IMR-90 (cell line): ENCODE results near the gene PTBP2. TPM values are rescaled to one million over a fixed set of nuclear protein-coding genes. Genes with fewer than 3 reads are reported as not detected.

Source experiments
- ATAC-seq: fragments of 200-7000 bp; cut with Tn5 transposase; 2 replicates; pipeline ENCODE4 v1.9.1; 2020; ENCODE audit warnings: low read depth, mild to moderate bottlenecking, moderate library complexity
- BruUV-seq: library from RNA; stranded (reverse); fragments of 400-500 nt; replicated peaks from 2 replicates; lab custom pipeline; 2021; lab: Mats Ljungman, UMichigan
- CTCF ChIA-PET: fragments of 300-600 bp; formaldehyde crosslinking; extraction: SDS; loops from one replicate; lab custom pipeline; 2021; ENCODE audit warnings: antibody characterized with exemption; lab: Yijun Ruan, JAX
- POLR2A ChIA-PET: fragments of 300-600 bp; sonication (Branson Sonifier 250); formaldehyde crosslinking; loops from one replicate; lab custom pipeline; 2022; ENCODE audit warnings: antibody characterized with exemption; ENCODE audit not compliant: unreplicated experiment; lab: Charles Lee
- DNase-seq: peaks from one replicate; pipeline ENCODE4 v3.0.0; 2013
- H2AFZ ChIP-seq: replicated peaks from 2 replicates; pipeline ENCODE3; 2013; ENCODE audit warnings: low read length, mild to moderate bottlenecking; ENCODE audit not compliant: poor library complexity
- H2AK5ac ChIP-seq: 2 replicates; pipeline ENCODE4 v1.6.1; 2013; ENCODE audit warnings: low read depth, low read length, inconsistent platforms
- H2AK9ac ChIP-seq: replicated peaks from 2 replicates; pipeline ENCODE3; 2013; ENCODE audit warnings: mild to moderate bottlenecking, low read depth, low read length, moderate library complexity; ENCODE audit not compliant: poor library complexity
- H2BK120ac ChIP-seq: 2 replicates; pipeline ENCODE4 v1.6.1; 2013; ENCODE audit warnings: low read depth, low read length, inconsistent platforms
- H2BK15ac ChIP-seq: 3 replicates; pipeline ENCODE4 v1.6.1; 2013; ENCODE audit warnings: low read depth, low read length, inconsistent platforms
- H2BK20ac ChIP-seq: 2 replicates; pipeline ENCODE4 v1.6.1; 2013; ENCODE audit warnings: low read depth, mild to moderate bottlenecking, inconsistent platforms, low read length, moderate library complexity
- H2BK5ac ChIP-seq: 2 replicates; pipeline ENCODE4 v1.6.1; 2013; ENCODE audit warnings: mild to moderate bottlenecking, low read depth, low read length, inconsistent platforms; ENCODE audit not compliant: poor library complexity, severe bottlenecking
- H3K14ac ChIP-seq: replicated peaks from 2 replicates; pipeline ENCODE4 v1.6.1; 2013; ENCODE audit warnings: low read depth, low read length, inconsistent platforms
- H3K18ac ChIP-seq: 2 replicates; pipeline ENCODE4 v1.6.1; 2013; ENCODE audit warnings: low read depth, low read length, control low read depth
- H3K23ac ChIP-seq: 2 replicates; pipeline ENCODE4 v1.6.1; 2013; ENCODE audit warnings: low read depth, low read length, inconsistent platforms
- H3K27ac ChIP-seq: 2 replicates; pipeline ENCODE4 v1.5.1; 2013; ENCODE audit warnings: mild to moderate bottlenecking, control low read depth, low read length; ENCODE audit not compliant: insufficient read depth
- H3K27me3 ChIP-seq: 2 replicates; pipeline ENCODE4 v1.6.1; 2013; ENCODE audit warnings: low read length; ENCODE audit not compliant: control insufficient read depth, insufficient read depth
- H3K36me3 ChIP-seq: 2 replicates; pipeline ENCODE4 v1.6.1; 2013; ENCODE audit warnings: low read length, mixed read lengths; ENCODE audit not compliant: control insufficient read depth, insufficient read depth
- H3K4ac ChIP-seq: 2 replicates; pipeline ENCODE4 v1.6.1; 2013; ENCODE audit warnings: low read depth, low read length, inconsistent platforms
- H3K4me1 ChIP-seq: 2 replicates; pipeline ENCODE4 v1.6.1; 2013; ENCODE audit warnings: low read length, mixed read lengths; ENCODE audit not compliant: control insufficient read depth, insufficient read depth
- H3K4me2 ChIP-seq: 2 replicates; pipeline ENCODE4 v1.6.1; 2013; ENCODE audit warnings: low read depth, mild to moderate bottlenecking, control low read depth, low read length, moderate library complexity
- H3K4me3 ChIP-seq: 2 replicates; pipeline ENCODE4 v1.5.1; 2013; ENCODE audit warnings: low read depth, mild to moderate bottlenecking, control low read depth, low read length, moderate library complexity; ENCODE audit not compliant: insufficient read depth
- H3K56ac ChIP-seq: 2 replicates; pipeline ENCODE4 v1.6.1; 2013; ENCODE audit warnings: low read length, inconsistent platforms; ENCODE audit not compliant: insufficient read depth; ENCODE audit errors: extremely low read depth
- H3K79me1 ChIP-seq, 2 experiments: 2 replicates each; pipeline ENCODE4 v1.6.1; 2013; ENCODE audit warnings: low read length in 2 of 2, inconsistent platforms in 1 of 2, low read depth in 1 of 2
- H3K9ac ChIP-seq: 2 replicates; pipeline ENCODE4 v1.6.1; 2013; ENCODE audit warnings: low read depth, low read length, control low read depth
- H3K9me1 ChIP-seq: 2 replicates; pipeline ENCODE4 v1.6.1; 2013; ENCODE audit warnings: low read length, inconsistent platforms; ENCODE audit not compliant: insufficient read depth
- H3K9me3 ChIP-seq: 2 replicates; pipeline ENCODE4 v1.6.1; 2013; ENCODE audit warnings: low read length; ENCODE audit not compliant: control insufficient read depth, insufficient read depth
- H4K20me1 ChIP-seq: 2 replicates; pipeline ENCODE4 v1.6.1; 2013; ENCODE audit warnings: low read length, inconsistent platforms; ENCODE audit not compliant: insufficient read depth
- H4K5ac ChIP-seq: 2 replicates; pipeline ENCODE4 v1.6.1; 2013; ENCODE audit warnings: mild to moderate bottlenecking, low read depth, low read length, control low read depth
- H4K8ac ChIP-seq, 2 experiments: 2 replicates each; pipeline ENCODE4 v1.6.1; 2013; ENCODE audit warnings: low read depth in 2 of 2, low read length in 2 of 2, control low read depth in 1 of 2, inconsistent platforms in 1 of 2
- H4K91ac ChIP-seq: 2 replicates; pipeline ENCODE4 v1.6.1; 2013; ENCODE audit warnings: low read depth, low read length, inconsistent platforms; ENCODE audit not compliant: insufficient read depth
- ELK1 ChIP-seq: fragments of 150-350 bp; IDR thresholded peaks from 2 replicates; pipeline ENCODE4 v1.6.1; 2016; ENCODE audit warnings: low read depth, mild to moderate bottlenecking, low read length, moderate library complexity, borderline replicate concordance
- POLR2A ChIP-seq: IDR thresholded peaks from 2 replicates; pipeline ENCODE4 v1.6.1; 2012; ENCODE audit warnings: mild to moderate bottlenecking, low read depth, low read length
- RFX5 ChIP-seq: IDR thresholded peaks from 2 replicates; pipeline ENCODE4 v1.8.0; 2012; ENCODE audit warnings: low read depth, mild to moderate bottlenecking, low read length, moderate library complexity
- dilution Hi-C: fragments of 300-500 bp; cut with HindIII; formaldehyde crosslinking; loops from one replicate; pipeline ENCODE4 v1.14.3; 2018; ENCODE audit warnings: low sequenced_read_pairs; ENCODE audit not compliant: unreplicated experiment
- in situ Hi-C: fragments of 300-500 bp; cut with MboI; formaldehyde crosslinking; loops from 3 replicates; pipeline ENCODE4 v1.14.3; 2019; ENCODE audit warnings: low sequenced_read_pairs, inconsistent platforms, mixed read lengths
- intact Hi-C: fragments of 100-400 bp; cut with micrococcal nuclease; formaldehyde crosslinking; loops from 2 replicates; pipeline ENCODE4 v1.10.0; 2022
- polyA plus RNA-seq, 3 experiments: library from polyadenylated mRNA; depleted of rRNA; stranded (reverse); fragments of >200 nt; gene quantifications; 2 replicates each; pipeline ENCODE4 v1.2.3, GENCODE V29; 2012; ENCODE audit warnings: low replicate concordance in 1 of 3
- total RNA-seq: library from RNA; depleted of rRNA; stranded (reverse); fragments of >200 nt; gene quantifications from 2 replicates; pipeline ENCODE4 v1.2.3, GENCODE V29; 2012
- TF ChIP-seq, protein P1 (sequence below): fragments of 150-350 bp; IDR thresholded peaks from 2 replicates; pipeline ENCODE4 v1.6.1; 2017; ENCODE audit warnings: mild to moderate bottlenecking, antibody characterized with exemption, low read length, low read depth

The PTBP2 gene
- total and polyA plus RNA-seq, 2 of the 4 experiments (the other 2 are of a cell fraction), result 9.7 to 37.8 TPM

GRCh38 chr1:96782206-96782605 is 60.6 kb downstream of the PTBP2 start:
- Histone ChIP-seq H4K20me1 (no peaks in the 10 kb centered on the region), H3K23ac (no peak overlapping the region), H3K9ac (no peak overlapping the region), H3K36me3 (peaks cover 16% of the 10 kb centered on the region), H3K18ac (no peak overlapping the region), H3K4me3 (no peak overlapping the region), H3K27ac (no peak overlapping the region), H3K27me3 (no peaks in the 10 kb centered on the region), H2BK5ac (no peak overlapping the region), H2BK15ac (no peak overlapping the region), H4K91ac (no peak overlapping the region), H2BK120ac (no peak overlapping the region), H2AK9ac (no peak overlapping the region), H2AFZ (no peak overlapping the region), H3K4me1 (no peaks in the 10 kb centered on the region), H4K8ac (no peak overlapping the region), H3K9me1 (no peaks in the 10 kb centered on the region), H3K56ac (no peak overlapping the region), H2BK20ac (no peak overlapping the region), H2AK5ac (no peak overlapping the region), H4K5ac (no peak overlapping the region), H3K9me3 (no peaks in the 10 kb centered on the region), H3K4me2 (no peak overlapping the region), H3K14ac (no peak overlapping the region), H3K79me1 (peaks cover 7 to 13% of the 10 kb centered on the region in 2 experiments; a peak in 3 of 4 replicates), H3K4ac (no peak overlapping the region)
- TF ChIP-seq RFX5, result no peak
- TF ChIP-seq, protein P1, sequence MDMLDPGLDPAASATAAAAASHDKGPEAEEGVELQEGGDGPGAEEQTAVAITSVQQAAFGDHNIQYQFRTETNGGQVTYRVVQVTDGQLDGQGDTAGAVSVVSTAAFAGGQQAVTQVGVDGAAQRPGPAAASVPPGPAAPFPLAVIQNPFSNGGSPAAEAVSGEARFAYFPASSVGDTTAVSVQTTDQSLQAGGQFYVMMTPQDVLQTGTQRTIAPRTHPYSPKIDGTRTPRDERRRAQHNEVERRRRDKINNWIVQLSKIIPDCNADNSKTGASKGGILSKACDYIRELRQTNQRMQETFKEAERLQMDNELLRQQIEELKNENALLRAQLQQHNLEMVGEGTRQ, result no peak
- no peak for TF ChIP-seq ELK1
- TF ChIP-seq POLR2A, result no peak
- DNase-seq, result no peak
- ChIA-PET CTCF (no interaction called here), POLR2A (no interaction called here)
- BruUV-seq, result no TSS peak
- dilution Hi-C loops (no loop called here), in situ Hi-C loops (no loop called here), intact Hi-C loops (no loop called here)
- ATAC-seq, result no peak
